HepG2 (cell line): ENCODE measurements around the gene SMIM10L1. TPM values are rescaled to one million over a fixed set of nuclear protein-coding genes. Genes with fewer than 3 reads are reported as not detected.

Experiments used
- AGO1 ChIP-seq: fragments of 200-400 bp; formaldehyde crosslinking; IDR thresholded peaks from 2 replicates; pipeline ENCODE4 v1.6.1; 2017; ENCODE audit warnings: mild to moderate bottlenecking, low read depth, low read length, moderate library complexity; ENCODE audit not compliant: poor library complexity, severe bottlenecking
- BRD4 ChIP-seq: sonication (generic); formaldehyde crosslinking; IDR thresholded peaks from 2 replicates; pipeline ENCODE4 v1.4.0; 2020; ENCODE audit warnings: missing genetic modification reagents
- DZIP1 ChIP-seq: sonication (generic); formaldehyde crosslinking; IDR thresholded peaks from 2 replicates; pipeline ENCODE4 v1.5.0; 2020; ENCODE audit warnings: mild to moderate bottlenecking, missing genetic modification reagents
- GTF2F1 ChIP-seq: fragments of 150-350 bp; IDR thresholded peaks from 2 replicates; pipeline ENCODE4 v1.6.1; 2014; ENCODE audit warnings: low read length
- HHEX ChIP-seq: IDR thresholded peaks from 2 replicates; pipeline ENCODE4 v1.6.1; 2016; ENCODE audit warnings: control low read depth
- HOXD1 ChIP-seq: sonication (generic); formaldehyde crosslinking; IDR thresholded peaks from 2 replicates; pipeline ENCODE4 v1.5.0; 2020; ENCODE audit warnings: missing genetic modification reagents
- IKZF5 ChIP-seq: IDR thresholded peaks from 2 replicates; pipeline ENCODE4 v1.6.1; 2018; ENCODE audit warnings: missing genetic modification reagents, mild to moderate bottlenecking, missing compliant biosample characterization
- NAIF1 ChIP-seq: sonication (generic); formaldehyde crosslinking; IDR thresholded peaks from 2 replicates; pipeline ENCODE4 v1.5.0; 2020; ENCODE audit warnings: mild to moderate bottlenecking, missing genetic modification reagents, borderline replicate concordance
- SIX4 ChIP-seq: sonication (generic); formaldehyde crosslinking; IDR thresholded peaks from 2 replicates; pipeline ENCODE4 v1.4.0; 2020; ENCODE audit warnings: missing genetic modification reagents
- SKIL ChIP-seq: sonication (generic); formaldehyde crosslinking; IDR thresholded peaks from 2 replicates; pipeline ENCODE4 v1.8.0; 2022; ENCODE audit warnings: missing genetic modification reagents, mild to moderate bottlenecking, moderate library complexity, borderline replicate concordance
- TBL1XR1 ChIP-seq: fragments of 150-350 bp; IDR thresholded peaks from 2 replicates; pipeline ENCODE4 v1.6.1; 2014; ENCODE audit warnings: borderline replicate concordance, low read length; ENCODE audit not compliant: partially characterized antibody
- XBP1 ChIP-seq: sonication (generic); formaldehyde crosslinking; IDR thresholded peaks from 2 replicates; pipeline ENCODE4 v1.5.0; 2020; ENCODE audit warnings: missing genetic modification reagents
- YY1 ChIP-seq: IDR thresholded peaks from 2 replicates; pipeline ENCODE4 v1.6.1; 2011; ENCODE audit warnings: low read length, low read depth, moderate library complexity, mild to moderate bottlenecking; ENCODE audit not compliant: insufficient read depth, insufficient replicate concordance
- ZC3H13 ChIP-seq: sonication (generic); formaldehyde crosslinking; IDR thresholded peaks from 2 replicates; pipeline ENCODE4 v1.8.1; 2023; ENCODE audit warnings: mild to moderate bottlenecking, missing genetic modification reagents, moderate library complexity
- ZNF3 ChIP-seq: IDR thresholded peaks from 2 replicates; pipeline ENCODE4 v1.7.0; 2017; ENCODE audit warnings: inconsistent platforms
- ZNF441 ChIP-seq: sonication (generic); formaldehyde crosslinking; IDR thresholded peaks from 2 replicates; pipeline ENCODE4 v1.7.0; 2021; ENCODE audit warnings: missing genetic modification reagents, borderline replicate concordance
- ZNF552 ChIP-seq: sonication (generic); formaldehyde crosslinking; IDR thresholded peaks from 2 replicates; pipeline ENCODE4 v1.9.0; 2022; ENCODE audit warnings: missing genetic modification reagents, mild to moderate bottlenecking, borderline replicate concordance
- ZNF580 ChIP-seq: IDR thresholded peaks from 2 replicates; pipeline ENCODE4 v1.6.1; 2016; ENCODE audit warnings: low read depth, borderline replicate concordance
- ZNF589 ChIP-seq: sonication (generic); formaldehyde crosslinking; conservative IDR thresholded peaks from 2 replicates; pipeline ENCODE4 v1.8.0; 2022; ENCODE audit warnings: mild to moderate bottlenecking, moderate library complexity, missing genetic modification reagents
- ZNF768 ChIP-seq: sonication (generic); formaldehyde crosslinking; IDR thresholded peaks from 2 replicates; pipeline ENCODE4 v1.4.0; 2020; ENCODE audit warnings: missing genetic modification reagents
- ZZZ3 ChIP-seq: sonication (generic); formaldehyde crosslinking; IDR thresholded peaks from 2 replicates; pipeline ENCODE4 v1.4.0; 2020; ENCODE audit warnings: missing genetic modification reagents, mild to moderate bottlenecking, borderline replicate concordance
- polyA plus RNA-seq, 8 experiments: library from polyadenylated mRNA; depleted of rRNA in 3 of 8; stranded (reverse) in 7 of 8; unstranded in 1 of 8; fragments of >200 nt; fragmentation: Illumina TruSeq in 4 of 8; extraction: Trizol in 4 of 8; gene quantifications; 2 replicates each; pipeline versions ENCODE4 v1.2.1 to v1.2.3, GENCODE V29; 2011 to 2016; ENCODE audit warnings: low read depth in 4 of 8, missing spikeins in 1 of 8, mixed read lengths in 1 of 8; ENCODE audit not compliant: insufficient read depth in 1 of 8
- total RNA-seq, 5 experiments: library from RNA; depleted of rRNA; stranded (reverse); fragments of >200 nt; fragmentation: Illumina TruSeq; extraction: Trizol; gene quantifications; 2 replicates each; pipeline ENCODE4 v1.2.3, GENCODE V29; 2016; ENCODE audit warnings: low read depth in 1 of 5

SMIM10L1 gene
- total and polyA plus RNA-seq, 2 of the 13 experiments (the other 11 are each of a cell fraction or from before 2014, with no cell fraction given) = 3.7 to 11.8 TPM

DNA sequence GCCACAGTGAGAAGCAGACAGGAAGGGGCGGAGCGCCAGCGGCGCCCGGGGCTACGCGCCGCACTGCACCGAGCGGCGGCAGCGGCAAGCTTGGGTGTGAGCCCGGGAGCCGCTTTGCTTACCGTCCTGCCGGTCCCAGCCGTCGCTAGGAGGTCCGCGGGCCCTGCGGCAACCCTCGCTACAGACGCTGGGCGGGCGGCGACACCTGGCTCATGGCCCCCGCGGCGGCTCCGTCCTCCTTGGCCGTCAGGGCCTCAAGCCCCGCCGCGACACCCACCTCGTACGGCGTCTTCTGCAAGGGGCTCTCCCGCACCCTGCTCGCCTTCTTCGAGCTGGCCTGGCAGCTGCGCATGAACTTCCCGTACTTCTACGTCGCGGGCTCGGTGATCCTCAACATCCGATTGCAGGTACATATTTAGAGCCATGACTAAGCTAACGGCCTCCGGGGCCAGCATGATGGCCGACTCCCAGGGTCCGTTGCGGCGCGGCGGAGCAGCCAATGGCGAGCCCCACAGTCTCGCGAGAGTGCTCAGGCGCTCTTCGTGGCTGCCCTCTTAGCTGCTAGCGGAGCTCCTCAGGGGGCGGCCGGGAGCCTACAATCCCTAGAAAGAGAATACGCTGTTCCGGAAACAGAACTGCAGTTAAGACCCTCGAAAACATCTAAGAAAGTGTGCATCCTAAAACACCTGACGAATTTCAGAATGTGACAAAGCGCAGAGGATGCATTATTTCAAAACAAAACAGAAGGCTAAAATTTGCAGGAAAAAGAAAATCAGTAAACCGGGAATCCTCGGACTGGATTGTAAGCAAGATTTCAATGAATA is at the start of gene SMIM10L1 (continued):
- 0 out of 2 replicates have a peak, but pooled peaks have one; percentile 28 for TF ChIP-seq DZIP1 (CRISPR knock-in tag)
- peak; percentile 68 for TF ChIP-seq ZNF441 (CRISPR knock-in tag)
- peak; percentile 80 for TF ChIP-seq HOXD1
- TF ChIP-seq ZNF3 (CRISPR knock-in tag) = no peak
- peak; percentile 80 for TF ChIP-seq ZNF580 (CRISPR knock-in tag)
- TF ChIP-seq ZNF589 (CRISPR knock-in tag) = no peak
- TF ChIP-seq AGO1 = no peak
- peak; percentile 84 for TF ChIP-seq ZNF768 (CRISPR knock-in tag)
- TF ChIP-seq ZC3H13 = no peak
- 0 out of 2 replicates have a peak, but pooled peaks have one; percentile 60 for TF ChIP-seq GTF2F1
- TF ChIP-seq TBL1XR1 = peak; percentile 71
- TF ChIP-seq SIX4 = no peak
- peak; percentile 27; the same call in 1 of the 2 replicates for TF ChIP-seq NAIF1 (CRISPR knock-in tag)
- peak; percentile 22; the same call in 1 of the 2 replicates for TF ChIP-seq IKZF5 (CRISPR knock-in tag)
- no peak for TF ChIP-seq XBP1 (CRISPR knock-in tag)
- TF ChIP-seq ZZZ3 (CRISPR knock-in tag) = peak; percentile 80; the same call in 1 of the 2 replicates
- peak; percentile 91 for TF ChIP-seq ZNF552 (CRISPR knock-in tag)
- no peak for TF ChIP-seq HHEX (CRISPR knock-in tag)
- TF ChIP-seq SKIL (CRISPR knock-in tag) = no peak
- peak; percentile 94 for TF ChIP-seq YY1
- no peak; the same call in 1 of the 2 replicates for TF ChIP-seq BRD4 (CRISPR knock-in tag)
